GM19324 (cell line): ENCODE measurements around the gene MSI2.

ENCODE experiments used
- ATAC-seq: cut with Tn5 transposase; IDR thresholded peaks from one replicate; pipeline ENCODE4 v1.9.1; 2021; ENCODE audit warnings: mild to moderate bottlenecking, moderate library complexity; ENCODE audit not compliant: unreplicated experiment, low FRiP score

Gene MSI2

DNA sequence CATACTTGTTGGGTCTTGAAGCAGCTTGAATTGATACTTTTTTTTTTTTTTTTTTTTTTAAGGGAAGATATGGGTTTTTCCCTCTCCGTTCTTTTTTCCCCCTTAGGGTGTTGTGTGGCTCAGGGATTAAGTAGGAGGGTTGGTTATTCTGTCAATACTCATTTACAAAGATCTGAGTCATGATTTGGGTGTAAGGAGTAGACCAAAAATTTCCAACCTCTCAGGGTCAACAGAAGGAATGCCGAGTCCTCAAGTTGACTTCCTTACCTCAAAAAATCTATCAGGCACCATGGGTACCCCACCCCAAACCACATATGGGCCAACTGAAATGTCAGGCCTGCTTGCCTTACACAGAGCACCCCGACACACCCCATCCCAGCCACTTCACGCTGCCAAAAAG, 258.3 kb downstream of the MSI2 start:
- ATAC-seq: no peak

DNA sequence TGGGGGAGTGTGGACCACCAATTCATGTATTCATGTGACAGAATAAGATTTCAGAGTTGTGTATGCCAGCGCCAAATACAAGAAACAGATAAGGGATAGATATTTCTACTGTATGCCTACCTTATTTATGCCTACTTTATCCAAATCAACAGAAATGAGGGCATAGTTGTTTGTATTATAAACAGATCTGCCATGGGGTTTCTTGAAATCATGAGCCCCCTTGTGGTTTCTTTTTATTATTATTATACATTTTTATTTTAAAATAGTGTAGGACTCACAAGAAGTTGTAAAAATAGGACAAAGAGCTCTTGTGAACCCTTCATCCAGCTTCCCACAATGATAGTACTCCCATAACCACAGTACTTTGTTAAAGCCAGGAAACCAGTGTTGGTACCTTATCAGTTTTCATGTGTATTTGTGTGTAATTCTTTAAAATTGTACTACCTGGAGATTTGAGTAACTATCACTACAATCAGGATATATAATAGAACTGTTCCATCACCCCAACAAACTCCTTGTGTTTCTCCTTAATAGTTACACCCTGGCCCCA, 259.4 kb downstream of the MSI2 start:
- ATAC-seq: no peak

DNA sequence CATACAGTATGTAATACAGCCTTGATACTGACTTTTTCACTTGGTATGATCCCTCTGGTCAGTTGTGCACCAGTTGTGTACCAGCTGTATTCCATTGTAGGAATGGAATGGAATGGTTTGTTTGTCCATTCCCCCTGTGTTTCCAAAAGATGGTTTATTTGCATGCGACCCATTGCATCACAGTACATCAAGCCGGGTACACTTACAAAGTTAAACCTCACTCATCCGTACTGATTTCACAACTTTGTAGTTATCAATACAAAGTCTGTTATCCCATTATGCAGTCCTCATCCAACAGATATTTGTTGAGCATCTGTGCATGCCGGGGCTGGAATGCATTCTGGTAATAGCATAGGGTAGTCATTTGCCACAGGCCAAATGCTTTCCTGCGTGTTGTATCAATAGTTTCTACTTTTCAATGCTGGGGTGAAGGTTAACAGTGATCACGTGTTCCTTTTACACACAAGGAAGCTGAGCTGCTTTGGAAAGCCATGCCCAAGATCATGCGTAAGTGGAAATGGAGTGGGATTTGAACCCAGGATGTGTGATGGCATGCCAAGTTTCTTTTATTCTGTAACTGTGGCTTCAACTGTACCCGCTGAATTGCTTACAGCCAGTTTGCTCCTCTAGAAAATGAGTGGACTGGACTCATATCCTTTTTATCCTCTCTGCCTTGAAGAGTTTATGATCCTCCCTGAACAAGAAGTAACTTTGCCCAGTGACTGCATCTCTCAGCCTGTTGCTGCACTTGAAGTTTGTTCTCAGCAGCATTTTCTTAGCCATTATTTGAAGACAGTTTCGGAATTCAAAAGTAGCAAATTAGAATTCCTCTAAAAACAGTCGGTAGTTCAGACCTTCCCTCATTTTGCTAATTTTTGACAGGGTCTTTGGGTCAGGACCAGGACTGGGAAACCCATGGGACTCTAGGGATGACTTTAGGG, 260.2 kb downstream of the MSI2 start:
- no peak for ATAC-seq

DNA sequence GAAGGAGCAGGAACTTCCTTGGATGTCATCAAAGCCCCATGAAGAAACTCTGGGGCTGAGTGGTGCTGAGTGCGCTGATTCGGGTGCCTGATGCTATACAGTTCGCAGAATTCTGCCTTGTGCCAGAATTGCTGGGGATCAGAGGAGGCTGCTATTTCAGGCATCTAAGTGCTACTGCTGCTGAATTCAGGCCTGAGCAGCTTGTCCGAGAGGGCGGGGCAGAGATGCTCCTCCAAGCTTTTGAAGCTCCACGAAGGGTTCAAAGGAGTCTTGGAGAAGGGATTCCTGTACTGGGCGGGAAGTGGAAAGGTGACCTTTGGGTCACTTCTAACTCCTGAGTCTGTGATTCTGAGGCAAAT, 260.9 kb downstream of the MSI2 start:
- no peak for ATAC-seq

DNA sequence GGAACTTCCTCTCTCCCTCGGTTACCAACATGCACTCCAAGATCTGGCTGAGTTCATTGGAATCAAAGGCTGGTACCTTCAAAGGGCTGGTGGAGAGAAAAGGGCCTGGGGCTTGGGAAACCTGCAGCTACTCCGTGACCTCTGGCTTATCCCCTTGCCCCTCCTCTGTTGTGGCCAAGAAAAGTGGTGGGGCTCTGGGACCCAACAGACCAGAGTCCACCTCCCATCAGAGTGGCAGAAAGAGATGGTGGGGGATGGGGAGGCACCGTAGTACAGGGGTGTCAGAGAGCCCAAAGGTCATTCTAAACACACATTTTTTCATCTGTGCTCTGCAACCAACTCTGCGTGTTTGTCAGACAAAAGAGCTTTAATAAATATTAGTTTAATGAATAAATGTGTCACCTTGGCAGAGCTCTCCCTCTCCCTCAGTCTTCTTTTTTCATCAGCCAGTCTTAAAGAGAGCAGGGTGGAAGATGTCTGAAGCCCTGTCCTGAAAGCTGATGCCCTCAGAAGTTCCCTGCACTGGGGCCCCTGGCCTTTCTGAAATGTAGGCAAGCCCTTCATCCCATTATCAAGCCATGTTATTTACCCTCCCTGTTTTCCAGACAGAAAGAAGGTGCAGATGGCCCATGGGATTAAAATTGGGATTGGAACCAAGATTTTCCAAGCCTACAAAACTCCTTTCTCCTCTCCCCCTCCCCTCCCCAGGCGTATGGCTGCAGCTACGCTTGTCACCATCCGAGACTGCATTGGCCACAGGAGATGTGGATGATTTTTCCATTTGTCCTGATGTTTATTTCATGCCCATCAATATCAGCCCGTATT, 261.5 kb downstream of the MSI2 start:
- ATAC-seq: no peak

DNA sequence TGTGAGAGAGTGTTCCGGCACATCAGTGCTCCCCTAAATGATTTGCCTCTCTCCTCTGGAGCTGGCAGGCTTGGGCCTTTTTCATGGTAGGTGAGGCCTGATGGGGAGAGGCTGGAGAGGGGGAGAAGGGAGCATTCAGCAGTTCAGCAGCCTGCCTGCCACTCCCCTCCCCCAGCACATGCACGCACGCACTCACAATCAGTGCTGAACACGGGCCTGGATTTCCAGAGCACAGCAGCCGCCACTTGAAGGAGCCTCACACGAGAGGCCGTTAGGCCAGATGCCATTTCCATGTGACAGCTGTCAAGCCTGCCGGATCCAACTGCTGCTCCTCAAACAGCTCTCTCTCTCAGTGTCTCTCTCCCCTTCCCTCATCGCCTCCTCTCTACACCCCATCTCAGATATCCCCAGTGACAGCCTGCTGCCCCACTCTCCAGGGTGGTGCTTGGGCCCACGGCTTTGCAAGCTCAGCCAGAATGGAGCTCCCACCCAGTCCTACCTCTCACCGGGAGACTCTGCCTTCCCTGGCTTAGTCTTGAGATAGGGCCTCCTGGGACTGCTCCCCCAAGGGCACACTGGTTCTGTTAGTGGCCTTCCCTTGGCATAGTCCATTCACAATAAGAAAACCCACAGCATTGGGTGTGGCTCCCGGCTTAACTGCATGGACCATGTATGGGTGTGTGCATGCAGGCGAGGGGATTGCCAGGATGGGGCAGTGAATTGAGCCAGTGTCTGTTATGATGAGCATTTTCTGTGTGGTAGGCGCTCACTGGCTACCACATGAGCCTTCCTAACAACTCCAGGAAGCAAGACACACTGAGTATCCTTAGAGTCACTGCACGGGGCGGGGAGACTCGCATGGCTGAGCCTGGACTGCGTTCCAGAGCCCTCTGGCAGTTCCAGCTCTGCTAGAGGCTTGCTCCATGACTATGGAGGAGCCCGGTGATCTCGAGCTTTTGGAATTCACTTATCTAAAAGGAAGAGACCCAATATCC, 262.6 kb downstream of the MSI2 start:
- ATAC-seq: no peak

DNA sequence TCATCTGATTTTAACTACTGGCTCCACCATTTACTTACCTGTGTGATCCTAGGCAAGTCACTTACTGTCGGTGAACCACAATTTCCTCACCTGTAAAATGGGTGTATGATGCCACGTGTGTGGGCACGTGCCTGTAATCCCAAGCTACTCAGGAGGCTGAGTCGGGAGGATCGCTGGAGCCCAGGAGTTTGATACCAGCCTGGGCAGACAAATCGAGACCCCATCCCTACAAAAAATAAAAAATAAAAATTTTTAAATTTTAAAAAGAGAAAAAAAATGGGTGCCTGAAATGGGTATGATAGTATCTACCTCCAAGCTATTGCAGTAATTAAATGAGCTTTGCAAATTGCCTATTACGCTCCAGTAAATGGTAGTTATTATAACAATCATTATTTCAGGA, 263.5 kb downstream of the MSI2 start:
- no peak for ATAC-seq

DNA sequence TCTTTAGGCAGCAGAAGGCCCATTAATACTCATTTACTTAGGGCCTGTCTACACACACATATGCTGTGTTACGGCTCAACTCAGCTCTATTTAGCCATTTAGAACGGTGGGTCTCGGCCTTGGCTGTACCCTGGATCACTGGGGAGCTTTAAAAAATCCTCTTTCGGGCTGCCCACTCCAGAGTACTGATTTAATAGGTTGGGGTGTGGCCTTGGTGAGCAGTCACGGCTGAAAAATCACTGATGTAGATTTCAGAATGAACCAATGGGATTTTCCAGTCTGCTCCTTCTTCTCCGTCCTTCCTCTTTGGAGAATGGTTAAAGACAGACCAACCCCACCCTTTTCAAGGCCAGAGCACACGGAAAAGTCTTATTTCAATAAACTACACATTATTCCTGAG, 265.3 kb downstream of the MSI2 start:
- ATAC-seq: no peak

DNA sequence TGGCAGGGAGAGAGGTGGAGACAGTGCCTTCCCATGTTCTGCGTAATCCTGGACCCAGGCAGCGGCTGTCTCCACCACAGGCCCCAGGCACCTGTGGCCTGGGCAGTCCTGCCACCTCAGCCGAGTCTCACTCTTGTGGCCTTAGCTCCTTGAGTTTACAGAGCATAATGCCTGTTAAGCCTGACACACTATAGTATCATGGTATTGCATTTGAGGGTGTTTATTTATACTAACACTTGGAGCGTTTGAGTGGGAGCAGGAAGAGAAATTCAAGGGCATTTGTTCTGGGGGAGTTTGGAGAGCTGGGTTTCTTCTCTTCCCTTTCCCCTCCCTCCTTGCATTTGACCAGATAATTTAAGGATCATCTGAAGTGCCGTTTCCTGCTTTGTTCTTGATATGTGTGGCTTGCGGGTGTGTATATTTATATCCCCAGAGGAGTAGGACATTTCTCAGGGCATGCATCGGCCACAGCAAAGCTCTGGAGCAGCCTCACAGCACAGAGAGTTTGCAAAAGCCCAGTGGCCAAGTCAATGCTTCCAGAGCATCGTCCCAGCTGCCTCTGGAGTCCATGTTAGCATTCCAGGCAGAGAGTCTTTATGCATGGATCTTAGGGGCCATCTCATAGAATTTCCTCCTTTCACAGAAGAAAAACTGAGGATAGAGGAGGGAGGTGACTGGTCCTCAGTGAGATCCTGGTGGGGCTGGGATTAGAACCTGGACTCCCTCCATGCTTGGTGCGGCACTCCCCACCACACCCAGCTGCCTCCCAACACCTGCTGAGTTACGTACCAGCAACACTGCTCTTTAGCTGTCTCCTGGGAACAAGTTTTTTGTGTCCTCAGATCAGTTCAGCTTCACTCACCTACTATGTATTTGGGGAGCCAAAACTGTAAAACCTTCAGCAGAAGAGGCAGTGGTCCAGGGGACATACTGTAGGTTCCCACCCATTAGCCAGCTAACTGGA, 266.0 kb downstream of the MSI2 start:
- ATAC-seq: no peak

DNA sequence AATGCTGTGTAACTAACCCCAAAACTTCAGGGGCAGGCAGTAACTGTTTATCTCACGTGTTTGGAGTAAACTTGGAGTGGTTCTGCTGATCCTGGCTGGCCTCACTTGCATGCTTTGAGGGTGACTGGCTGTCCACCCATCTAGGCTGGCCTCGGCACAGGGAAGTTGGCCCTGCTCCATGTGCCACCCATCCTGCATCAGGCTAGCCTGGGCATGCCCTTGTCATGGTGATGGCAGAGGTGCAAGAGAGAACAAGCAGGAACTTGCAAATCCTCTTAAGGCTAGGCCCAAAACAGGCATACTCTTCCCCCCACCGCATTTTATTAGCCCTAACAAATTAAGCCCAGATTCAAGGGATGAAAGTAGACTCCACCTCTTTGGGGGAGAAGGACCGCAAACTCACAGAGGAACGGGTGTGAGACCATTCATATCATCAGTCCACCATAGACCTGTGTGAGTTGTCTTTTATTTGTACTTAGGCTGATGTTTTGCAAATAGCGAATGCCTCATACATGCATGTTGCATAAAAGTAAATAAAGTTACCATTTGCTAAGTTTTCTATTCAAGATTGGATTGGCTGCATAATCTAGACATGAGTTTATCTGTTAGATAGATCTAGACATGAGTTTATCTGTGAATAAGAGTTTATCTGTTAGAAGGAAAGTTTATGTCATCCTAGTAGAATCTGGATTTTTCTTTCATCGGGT, 267.8 kb downstream of the MSI2 start:
- ATAC-seq: no peak

DNA sequence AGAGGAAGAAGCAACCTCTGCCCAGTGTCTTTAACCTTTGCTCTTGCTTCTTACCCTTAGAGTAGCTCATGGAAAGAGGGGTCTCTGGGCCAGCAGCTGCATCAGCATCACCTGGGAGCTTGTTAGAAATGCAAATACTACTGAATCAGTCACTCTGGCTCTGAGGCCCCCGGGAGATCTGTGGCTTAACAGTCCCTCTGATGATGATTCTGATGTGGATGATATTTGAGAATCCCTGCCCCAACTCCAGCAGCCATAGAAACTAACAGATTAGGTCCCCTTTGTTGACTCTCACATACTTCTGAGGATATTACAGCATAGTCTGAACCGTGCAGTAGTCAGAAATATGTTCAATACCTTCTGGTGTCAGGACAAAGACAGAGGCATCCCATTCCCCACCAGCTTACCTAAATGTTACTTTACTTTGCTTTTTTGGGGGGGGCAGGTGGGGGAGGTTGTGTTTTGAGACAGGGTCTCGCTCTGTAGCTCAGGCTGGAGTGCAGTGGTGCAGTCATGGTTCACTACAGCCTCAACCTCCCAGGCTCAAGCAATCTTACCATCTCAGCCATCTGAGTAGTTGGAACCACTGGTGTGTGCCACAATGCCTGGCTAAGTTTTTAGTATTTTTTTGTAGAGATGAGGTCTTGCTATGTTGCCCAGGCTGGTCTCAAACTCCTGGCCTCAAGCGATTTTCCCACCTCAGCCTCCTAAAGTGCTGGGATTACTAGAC, 268.7 kb downstream of the MSI2 start:
- no peak for ATAC-seq

DNA sequence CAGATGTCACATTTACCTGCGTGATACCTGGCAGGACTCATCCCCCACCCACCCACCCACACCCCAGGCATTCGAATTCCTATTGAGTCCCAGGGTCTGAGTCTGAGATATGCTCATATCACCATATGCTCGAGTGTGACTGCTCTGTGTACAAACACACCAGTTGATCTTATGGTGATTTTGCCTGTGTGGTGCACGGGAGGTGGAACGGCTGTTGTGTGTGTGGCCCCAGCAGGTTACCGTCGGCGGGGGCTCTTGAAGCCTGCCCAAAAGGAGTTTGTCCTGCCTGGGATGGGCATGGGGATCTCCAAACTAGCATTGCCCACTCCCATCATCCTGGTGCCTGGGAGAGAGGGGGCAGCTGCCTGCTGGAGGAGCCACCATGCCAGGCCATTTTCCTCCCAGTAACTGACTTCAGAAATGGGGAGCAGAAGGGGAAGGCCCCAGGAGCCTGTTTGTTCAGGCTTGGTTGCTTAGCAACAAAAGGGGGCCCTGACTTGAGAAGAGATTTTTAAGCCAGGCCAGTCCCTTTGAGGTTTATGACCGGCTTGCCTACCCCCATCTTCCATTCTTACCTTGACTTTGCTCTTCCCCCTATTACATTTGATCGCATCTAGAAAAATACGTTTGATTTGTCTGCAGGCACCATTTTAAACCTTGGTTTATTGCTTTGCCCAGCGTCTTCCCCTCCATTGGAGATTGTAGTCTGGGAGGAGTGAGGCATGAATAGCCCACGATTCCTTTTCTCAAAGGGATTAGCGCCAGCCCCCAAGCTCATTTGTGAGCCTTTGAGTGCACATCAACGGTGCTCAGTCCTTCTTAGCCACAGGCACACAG, 271.1 kb downstream of the MSI2 start:
- ATAC-seq: no peak

DNA sequence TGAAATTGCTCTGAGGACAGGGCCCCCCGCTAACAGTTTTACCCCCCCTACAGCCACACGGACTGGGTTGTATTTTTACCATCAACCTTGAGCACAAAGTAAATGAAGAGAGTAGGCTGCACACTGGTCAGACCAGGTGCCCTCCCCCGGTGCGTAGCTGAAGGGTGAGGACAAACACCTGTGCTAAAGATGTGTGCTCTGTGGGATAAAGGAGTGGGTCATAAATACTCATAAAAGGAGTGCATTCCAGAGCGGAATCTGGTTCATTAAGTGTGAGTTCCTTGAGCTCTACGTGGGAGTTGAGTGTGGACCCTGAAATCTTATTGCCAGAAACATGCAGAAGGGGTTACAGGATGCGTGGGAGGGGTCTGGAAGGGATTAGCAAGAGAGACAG, 271.7 kb downstream of the MSI2 start:
- no peak for ATAC-seq

DNA sequence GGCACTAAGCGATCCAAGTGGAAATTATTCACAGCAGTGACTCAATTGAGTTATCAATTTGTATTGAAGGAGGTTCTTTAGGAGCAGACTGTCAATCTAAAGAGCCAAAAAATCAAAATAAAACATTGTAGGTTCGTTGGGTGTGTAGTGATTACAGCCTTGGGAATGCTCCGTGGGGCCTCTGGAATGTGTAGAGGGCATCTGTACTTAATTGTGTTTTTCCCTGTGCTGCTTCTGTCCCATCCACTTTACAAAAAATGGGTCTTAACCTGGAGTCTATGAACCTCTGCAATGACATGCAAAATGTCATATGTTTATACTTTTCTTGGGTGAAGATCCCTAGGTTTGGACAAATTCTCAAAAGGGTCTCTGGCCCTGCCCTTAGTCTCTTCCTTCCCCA, 273.7 kb downstream of the MSI2 start:
- no peak for ATAC-seq

DNA sequence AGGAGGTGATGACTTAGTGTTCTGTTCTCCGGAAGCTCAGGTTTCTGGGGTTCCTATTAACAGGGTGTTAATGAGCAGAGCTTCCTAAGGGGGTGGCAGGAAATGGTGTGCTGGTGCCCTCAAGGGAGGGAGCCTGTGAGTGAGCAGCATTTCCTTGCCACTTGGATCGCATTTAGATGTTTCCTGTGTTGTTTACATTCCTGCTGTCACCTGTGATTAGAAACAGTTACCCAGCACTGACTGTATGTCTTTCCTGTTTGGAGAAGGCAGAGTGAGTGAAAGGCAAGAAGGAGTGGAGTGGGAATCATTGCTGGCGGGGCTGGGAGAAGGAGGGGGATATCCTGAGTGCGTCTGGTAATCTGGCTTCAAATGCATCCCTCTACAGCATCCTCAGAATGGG, 274.2 kb downstream of the MSI2 start:
- ATAC-seq: no peak

DNA sequence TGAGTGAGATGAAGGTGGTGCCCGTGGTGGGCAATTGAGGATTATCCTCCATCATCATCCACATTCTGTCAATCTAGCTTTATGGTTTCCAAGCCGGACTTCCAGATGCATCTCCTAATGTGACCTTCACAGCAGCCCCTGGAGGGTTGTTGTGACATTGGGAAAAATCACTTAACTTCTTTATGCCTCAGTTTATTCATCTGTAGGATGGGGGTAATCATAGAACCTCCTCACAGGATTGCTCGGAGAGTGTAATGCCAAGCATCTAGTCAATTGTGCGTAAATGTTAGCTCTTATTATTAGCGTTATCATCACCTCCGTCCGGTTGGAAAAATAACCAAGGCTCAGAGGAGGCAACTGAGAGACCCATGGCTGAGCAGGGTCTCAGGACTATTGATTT, 274.8 kb downstream of the MSI2 start:
- ATAC-seq: no peak
